ENCODE data around the gene FRAS1. TPM values are rescaled to one million over a fixed set of nuclear protein-coding genes. Genes with fewer than 3 reads are reported as not detected.

FRAS1 gene
- total and polyA plus RNA-seq, 2 of the 8 experiments (the other 6 are each of a cell fraction or from before 2014, with no cell fraction given), result 38.5 to 109 TPM

DNA sequence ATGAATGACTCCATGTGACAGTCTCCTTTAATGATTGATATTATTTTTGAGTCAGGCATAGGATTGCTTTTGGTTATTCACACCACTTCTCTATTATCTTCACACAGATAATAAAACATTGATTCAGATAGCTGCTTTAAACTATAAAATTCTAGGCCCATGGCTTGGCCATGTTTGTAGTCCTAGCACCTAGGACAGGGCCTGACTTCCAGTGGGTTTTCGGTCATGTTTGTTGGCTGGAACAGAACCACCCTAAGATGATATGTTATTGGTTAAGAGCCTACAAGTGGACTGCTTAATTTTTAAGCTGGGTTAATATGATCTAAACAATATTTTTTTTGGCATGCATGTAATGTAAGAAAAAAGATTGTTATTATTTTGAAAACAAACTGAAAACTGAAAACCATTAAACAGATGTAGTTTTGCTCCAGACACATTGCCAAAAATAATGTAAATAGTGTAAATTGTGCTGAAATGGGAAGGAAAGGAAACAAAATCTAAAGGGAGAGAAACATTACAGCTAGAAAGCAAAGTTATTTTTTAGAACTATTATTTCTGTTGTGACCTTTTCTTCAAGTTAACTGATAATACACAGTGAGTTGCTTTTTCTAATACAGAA, 98.0 kb downstream of the FRAS1 start (continued):
- TF ChIP-seq, protein P1, sequence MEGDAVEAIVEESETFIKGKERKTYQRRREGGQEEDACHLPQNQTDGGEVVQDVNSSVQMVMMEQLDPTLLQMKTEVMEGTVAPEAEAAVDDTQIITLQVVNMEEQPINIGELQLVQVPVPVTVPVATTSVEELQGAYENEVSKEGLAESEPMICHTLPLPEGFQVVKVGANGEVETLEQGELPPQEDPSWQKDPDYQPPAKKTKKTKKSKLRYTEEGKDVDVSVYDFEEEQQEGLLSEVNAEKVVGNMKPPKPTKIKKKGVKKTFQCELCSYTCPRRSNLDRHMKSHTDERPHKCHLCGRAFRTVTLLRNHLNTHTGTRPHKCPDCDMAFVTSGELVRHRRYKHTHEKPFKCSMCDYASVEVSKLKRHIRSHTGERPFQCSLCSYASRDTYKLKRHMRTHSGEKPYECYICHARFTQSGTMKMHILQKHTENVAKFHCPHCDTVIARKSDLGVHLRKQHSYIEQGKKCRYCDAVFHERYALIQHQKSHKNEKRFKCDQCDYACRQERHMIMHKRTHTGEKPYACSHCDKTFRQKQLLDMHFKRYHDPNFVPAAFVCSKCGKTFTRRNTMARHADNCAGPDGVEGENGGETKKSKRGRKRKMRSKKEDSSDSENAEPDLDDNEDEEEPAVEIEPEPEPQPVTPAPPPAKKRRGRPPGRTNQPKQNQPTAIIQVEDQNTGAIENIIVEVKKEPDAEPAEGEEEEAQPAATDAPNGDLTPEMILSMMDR (IDR thresholded peaks at IDR 0.05; ENCODE audit: control extremely low read depth in 1 of 3, insufficient read depth in 1 of 3, low read depth in 1 of 3, low read length in 3 of 3), result no peak
- TF ChIP-seq HDAC2 (IDR thresholded peaks at IDR 0.05; ENCODE audit: borderline replicate concordance in 1 of 2, low read depth in 2 of 2, low read length in 2 of 2), result no peak
- TF ChIP-seq, protein P2, sequence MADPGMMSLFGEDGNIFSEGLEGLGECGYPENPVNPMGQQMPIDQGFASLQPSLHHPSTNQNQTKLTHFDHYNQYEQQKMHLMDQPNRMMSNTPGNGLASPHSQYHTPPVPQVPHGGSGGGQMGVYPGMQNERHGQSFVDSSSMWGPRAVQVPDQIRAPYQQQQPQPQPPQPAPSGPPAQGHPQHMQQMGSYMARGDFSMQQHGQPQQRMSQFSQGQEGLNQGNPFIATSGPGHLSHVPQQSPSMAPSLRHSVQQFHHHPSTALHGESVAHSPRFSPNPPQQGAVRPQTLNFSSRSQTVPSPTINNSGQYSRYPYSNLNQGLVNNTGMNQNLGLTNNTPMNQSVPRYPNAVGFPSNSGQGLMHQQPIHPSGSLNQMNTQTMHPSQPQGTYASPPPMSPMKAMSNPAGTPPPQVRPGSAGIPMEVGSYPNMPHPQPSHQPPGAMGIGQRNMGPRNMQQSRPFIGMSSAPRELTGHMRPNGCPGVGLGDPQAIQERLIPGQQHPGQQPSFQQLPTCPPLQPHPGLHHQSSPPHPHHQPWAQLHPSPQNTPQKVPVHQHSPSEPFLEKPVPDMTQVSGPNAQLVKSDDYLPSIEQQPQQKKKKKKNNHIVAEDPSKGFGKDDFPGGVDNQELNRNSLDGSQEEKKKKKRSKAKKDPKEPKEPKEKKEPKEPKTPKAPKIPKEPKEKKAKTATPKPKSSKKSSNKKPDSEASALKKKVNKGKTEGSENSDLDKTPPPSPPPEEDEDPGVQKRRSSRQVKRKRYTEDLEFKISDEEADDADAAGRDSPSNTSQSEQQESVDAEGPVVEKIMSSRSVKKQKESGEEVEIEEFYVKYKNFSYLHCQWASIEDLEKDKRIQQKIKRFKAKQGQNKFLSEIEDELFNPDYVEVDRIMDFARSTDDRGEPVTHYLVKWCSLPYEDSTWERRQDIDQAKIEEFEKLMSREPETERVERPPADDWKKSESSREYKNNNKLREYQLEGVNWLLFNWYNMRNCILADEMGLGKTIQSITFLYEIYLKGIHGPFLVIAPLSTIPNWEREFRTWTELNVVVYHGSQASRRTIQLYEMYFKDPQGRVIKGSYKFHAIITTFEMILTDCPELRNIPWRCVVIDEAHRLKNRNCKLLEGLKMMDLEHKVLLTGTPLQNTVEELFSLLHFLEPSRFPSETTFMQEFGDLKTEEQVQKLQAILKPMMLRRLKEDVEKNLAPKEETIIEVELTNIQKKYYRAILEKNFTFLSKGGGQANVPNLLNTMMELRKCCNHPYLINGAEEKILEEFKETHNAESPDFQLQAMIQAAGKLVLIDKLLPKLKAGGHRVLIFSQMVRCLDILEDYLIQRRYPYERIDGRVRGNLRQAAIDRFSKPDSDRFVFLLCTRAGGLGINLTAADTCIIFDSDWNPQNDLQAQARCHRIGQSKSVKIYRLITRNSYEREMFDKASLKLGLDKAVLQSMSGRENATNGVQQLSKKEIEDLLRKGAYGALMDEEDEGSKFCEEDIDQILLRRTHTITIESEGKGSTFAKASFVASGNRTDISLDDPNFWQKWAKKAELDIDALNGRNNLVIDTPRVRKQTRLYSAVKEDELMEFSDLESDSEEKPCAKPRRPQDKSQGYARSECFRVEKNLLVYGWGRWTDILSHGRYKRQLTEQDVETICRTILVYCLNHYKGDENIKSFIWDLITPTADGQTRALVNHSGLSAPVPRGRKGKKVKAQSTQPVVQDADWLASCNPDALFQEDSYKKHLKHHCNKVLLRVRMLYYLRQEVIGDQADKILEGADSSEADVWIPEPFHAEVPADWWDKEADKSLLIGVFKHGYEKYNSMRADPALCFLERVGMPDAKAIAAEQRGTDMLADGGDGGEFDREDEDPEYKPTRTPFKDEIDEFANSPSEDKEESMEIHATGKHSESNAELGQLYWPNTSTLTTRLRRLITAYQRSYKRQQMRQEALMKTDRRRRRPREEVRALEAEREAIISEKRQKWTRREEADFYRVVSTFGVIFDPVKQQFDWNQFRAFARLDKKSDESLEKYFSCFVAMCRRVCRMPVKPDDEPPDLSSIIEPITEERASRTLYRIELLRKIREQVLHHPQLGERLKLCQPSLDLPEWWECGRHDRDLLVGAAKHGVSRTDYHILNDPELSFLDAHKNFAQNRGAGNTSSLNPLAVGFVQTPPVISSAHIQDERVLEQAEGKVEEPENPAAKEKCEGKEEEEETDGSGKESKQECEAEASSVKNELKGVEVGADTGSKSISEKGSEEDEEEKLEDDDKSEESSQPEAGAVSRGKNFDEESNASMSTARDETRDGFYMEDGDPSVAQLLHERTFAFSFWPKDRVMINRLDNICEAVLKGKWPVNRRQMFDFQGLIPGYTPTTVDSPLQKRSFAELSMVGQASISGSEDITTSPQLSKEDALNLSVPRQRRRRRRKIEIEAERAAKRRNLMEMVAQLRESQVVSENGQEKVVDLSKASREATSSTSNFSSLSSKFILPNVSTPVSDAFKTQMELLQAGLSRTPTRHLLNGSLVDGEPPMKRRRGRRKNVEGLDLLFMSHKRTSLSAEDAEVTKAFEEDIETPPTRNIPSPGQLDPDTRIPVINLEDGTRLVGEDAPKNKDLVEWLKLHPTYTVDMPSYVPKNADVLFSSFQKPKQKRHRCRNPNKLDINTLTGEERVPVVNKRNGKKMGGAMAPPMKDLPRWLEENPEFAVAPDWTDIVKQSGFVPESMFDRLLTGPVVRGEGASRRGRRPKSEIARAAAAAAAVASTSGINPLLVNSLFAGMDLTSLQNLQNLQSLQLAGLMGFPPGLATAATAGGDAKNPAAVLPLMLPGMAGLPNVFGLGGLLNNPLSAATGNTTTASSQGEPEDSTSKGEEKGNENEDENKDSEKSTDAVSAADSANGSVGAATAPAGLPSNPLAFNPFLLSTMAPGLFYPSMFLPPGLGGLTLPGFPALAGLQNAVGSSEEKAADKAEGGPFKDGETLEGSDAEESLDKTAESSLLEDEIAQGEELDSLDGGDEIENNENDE (IDR thresholded peaks at IDR 0.05; ENCODE audit: insufficient replicate concordance, low read length), result no peak
- TF ChIP-seq KDM4A (IDR thresholded peaks at IDR 0.05; ENCODE audit: low read depth, low read length, severe bottlenecking), result no peak

Measured in H1 (cell line).